Measurements from ENCODE around the gene ISCU.

- no peak for TF ChIP-seq POLR2A (conservative IDR thresholded peaks at IDR 0.05)
- TF ChIP-seq GABPA (tag; conservative IDR thresholded peaks at IDR 0.05; ENCODE audit: low read depth) = peak; percentile 14; the same call in 1 of the 2 replicates
- no peak for TF ChIP-seq ZFX (CRISPR knock-in tag; IDR thresholded peaks at IDR 0.05)
- no peak for TF ChIP-seq NR2C1 (IDR thresholded peaks at IDR 0.05)
- TF ChIP-seq NR2C1 (tag; IDR thresholded peaks at IDR 0.05) = peak; percentile 3; the same call in 1 of the 2 replicates
- no peak for TF ChIP-seq FOXK1 (CRISPR knock-in tag; IDR thresholded peaks at IDR 0.05; ENCODE audit: borderline replicate concordance)
- TF ChIP-seq CHD4 (IDR thresholded peaks at IDR 0.05; ENCODE audit: insufficient read depth, insufficient replicate concordance, low read depth, low read length, poor library complexity, severe bottlenecking) = no peak
- no peak for TF ChIP-seq CREB1 (IDR thresholded peaks at IDR 0.05)
- TF ChIP-seq CREB1 (CRISPR knock-in tag; IDR thresholded peaks at IDR 0.05) = no peak
Measured at GRCh38 chr12:108563804-108564151, 1.4 kb downstream of the ISCU start.
